Epidermal melanocyte (primary cell): ENCODE results near the gene DSPP.
"Not testable (repeated sequence)": the region's sequence is repeated elsewhere in the genome, so short reads cannot be mapped to it uniquely, and the experiment has no call there.

Experiments
- DNase-seq: peaks from one replicate; pipeline ENCODE4 v3.0.0; 2011; ENCODE audit warnings: low spot score; ENCODE audit not compliant: insufficient read length

The DSPP gene

GRCh38 chr4:87608229-87608628 is at the start of gene DSPP:
DSPP (plus strand) TSS chr4:87608529; CDS start chr4:87610909, 2,380 bp downstream.
- no peak for DNase-seq

DNA sequence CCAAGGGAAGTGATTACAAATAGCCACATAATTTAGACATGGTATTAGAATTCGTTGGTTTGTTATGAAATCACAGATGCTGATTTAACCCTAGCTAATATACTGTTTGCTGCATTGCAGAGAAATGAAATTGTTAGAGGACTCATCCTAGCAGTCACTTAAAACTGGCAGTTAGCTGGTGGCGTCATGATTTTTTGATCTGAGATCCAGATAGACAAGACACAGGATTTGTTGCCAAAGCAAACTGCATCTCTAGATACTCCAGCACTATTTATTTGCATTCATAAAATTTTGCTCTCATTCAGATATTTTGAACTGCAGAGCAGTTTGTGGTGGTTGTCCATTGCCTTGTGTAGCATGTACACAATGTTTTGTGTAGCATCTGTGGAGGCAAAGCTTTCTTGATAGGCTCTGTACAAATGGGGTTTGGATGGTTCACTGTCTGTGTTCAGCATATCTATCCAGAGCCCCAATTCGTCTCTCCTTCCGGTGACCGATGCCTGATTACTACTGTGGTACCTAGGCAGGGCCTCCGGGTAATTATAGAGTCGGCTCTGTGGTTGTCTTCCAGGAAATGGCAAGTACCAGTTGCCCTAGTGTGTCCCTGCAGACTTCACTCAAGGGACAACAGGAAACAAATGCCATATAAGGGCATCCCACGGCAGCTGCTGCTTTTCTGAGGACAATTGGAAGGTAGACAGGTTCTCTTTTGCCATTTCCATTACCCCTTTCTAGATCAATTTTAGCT is 49.1 kb upstream of the DSPP start:
- DNase-seq: no peak

GRCh38 chr4:87560802-87561201 is 47.5 kb upstream of the DSPP start:
- no peak for DNase-seq

GRCh38 chr4:87565746-87566145 is 42.6 kb upstream of the DSPP start:
- DNase-seq: no peak

- no peak for DNase-seq
These were observed 42.1 kb upstream of the DSPP start for GRCh38 chr4:87566276-87566675.

- no peak for DNase-seq
These were observed 41.1 kb upstream of the DSPP start for GRCh38 chr4:87567191-87567590.

DNA sequence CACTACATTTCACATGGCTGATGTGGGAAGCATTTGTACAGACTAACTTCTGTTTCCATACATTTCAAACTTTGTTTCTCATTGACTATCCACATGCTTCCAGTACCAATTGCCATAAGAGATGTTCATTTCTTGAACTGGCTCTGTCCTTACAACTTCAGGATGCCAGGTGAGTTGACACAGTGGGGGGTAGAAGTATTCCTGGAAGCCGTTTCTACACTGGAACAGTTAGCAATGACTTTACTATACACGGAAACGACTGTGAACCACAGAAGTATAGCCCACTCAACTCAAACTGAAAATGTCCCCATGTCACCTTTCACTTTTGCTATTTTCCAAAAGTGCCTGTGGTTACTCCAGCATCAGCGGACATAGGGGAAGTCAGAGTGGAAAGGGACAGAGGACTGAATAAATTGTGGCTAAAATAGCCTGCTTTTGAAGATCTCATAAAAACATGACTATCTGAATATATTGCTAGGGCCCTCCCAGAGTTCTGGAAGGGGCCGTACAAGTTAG is 38.0 kb upstream of the DSPP start:
- no peak for DNase-seq

GRCh38 chr4:87574376-87574775 is 34.0 kb upstream of the DSPP start:
- DNase-seq: not testable (repeated sequence)

GRCh38 chr4:87574996-87575395 is 33.3 kb upstream of the DSPP start:
- no peak for DNase-seq

DNA sequence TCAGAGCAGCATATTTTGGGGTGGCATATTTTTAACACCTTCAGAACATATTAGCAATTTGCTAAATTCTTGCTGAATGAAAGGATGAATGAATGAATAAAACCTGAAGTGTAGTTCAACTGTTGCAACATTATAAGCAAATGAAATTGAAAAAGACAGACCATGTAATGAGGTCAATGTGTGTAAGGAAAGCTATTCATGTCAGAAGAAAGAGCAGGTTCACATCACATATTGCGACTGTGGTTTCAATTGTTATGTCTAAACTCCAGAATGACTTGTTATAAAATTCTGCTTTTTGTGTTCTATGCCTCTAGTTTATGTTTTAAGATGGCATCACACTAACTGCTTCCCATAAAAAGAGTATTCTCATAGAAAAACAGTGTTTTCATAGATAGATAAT is 32.9 kb upstream of the DSPP start:
- no peak for DNase-seq

GRCh38 chr4:87575983-87576382 is 32.3 kb upstream of the DSPP start:
- DNase-seq: no peak

- no peak for DNase-seq
These were observed 28.9 kb upstream of the DSPP start for GRCh38 chr4:87579478-87579877.

DNA sequence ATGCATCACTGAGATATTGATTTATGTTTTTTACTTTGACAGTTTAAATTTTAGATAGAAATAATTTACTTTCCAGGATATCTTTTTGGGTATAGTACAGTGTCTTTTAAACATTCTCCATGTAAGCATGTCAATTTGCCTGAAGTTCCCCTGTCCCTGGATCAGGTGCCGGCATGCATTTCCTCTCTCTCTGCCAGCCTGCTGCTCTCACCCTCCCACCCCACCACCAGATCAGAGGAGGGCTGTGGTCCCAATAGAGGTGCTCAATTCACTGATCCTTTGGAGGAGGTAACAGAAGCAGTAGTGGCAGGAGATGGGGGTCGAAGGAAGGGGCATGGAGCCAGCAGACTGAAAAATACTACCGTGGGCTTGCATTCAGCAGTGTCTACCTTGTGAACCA is 28.3 kb upstream of the DSPP start:
- no peak for DNase-seq

- no peak for DNase-seq
These were observed 24.0 kb upstream of the DSPP start for GRCh38 chr4:87584222-87584908.

- DNase-seq: peak; percentile 45
These were observed 18.8 kb upstream of the DSPP start for GRCh38 chr4:87589531-87589930.

GRCh38 chr4:87592124-87592523 is 16.2 kb upstream of the DSPP start:
- no peak for DNase-seq

GRCh38 chr4:87601361-87601760 is 7.0 kb upstream of the DSPP start:
- no peak for DNase-seq

DNA sequence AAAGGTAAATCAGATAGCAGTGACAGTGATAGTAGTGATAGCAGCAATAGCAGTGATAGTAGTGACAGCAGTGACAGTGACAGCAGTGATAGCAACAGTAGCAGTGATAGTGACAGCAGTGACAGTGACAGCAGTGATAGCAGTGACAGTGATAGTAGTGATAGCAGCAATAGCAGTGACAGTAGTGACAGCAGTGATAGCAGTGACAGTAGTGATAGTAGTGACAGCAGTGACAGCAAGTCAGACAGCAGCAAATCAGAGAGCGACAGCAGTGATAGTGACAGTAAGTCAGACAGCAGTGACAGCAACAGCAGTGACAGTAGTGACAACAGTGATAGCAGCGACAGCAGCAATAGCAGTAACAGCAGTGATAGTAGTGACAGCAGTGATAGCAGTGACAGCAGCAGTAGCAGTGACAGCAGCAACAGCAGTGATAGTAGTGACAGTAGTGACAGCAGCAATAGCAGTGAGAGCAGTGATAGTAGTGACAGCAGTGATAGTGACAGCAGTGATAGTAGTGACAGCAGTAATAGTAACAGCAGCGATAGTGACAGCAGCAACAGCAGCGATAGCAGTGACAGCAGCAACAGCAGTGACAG is 6.1 kb downstream of the DSPP start:
- DNase-seq: no peak

DNA sequence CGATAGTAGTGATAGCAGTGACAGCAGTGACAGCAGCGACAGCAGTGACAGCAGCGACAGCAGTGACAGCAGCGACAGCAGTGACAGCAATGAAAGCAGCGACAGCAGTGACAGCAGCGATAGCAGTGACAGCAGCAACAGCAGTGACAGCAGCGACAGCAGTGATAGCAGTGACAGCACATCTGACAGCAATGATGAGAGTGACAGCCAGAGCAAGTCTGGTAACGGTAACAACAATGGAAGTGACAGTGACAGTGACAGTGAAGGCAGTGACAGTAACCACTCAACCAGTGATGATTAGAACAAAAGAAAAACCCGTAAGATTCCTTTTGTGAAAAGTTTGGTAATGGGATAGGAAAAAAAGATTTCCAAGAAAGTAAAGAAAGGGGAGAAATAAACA is 7.9 kb downstream of the DSPP start:
- no peak for DNase-seq

DNA sequence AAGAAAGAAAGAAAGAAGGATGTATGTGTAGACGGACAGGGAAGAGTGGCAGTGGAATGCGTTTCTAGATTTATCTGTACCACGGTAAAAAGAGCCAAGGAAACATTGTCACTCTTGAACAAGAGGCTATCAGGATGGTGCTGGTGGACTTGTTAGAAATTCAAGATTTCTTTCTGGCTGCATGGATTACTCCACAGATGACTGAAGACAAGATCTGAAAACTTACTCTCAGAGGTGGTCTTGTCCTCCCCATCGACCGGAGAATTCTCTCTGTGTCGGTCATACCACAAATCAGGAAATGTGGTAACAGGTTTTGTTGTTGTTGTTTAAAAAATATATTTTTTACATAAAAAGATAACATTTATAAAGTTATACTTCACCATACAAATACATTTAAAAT is 11.8 kb downstream of the DSPP start:
- no peak for DNase-seq

DNA sequence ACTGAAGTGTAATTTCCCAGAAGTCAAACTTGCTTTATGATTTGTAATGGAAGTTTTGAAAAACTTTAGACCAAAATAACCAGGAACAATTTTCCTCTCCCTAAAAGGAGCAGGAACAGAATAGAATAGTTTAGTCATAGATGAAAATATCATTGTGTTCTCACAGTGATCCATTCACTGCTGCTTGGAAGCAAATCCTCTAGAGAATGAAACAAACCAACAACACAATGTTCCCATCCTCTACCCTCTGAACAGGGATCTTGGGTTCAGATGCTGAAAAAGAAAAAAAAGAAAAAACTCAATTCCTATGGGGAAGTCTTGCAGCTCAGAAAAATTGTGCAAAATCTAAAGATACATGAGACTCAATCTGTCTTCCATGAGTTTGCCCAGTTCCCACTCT is 12.2 kb downstream of the DSPP start:
- no peak for DNase-seq

GRCh38 chr4:87622303-87622702 is 14.0 kb downstream of the DSPP start:
- no peak for DNase-seq
